ENCODE results near the gene MAP7D1.

MAP7D1 gene

DNA sequence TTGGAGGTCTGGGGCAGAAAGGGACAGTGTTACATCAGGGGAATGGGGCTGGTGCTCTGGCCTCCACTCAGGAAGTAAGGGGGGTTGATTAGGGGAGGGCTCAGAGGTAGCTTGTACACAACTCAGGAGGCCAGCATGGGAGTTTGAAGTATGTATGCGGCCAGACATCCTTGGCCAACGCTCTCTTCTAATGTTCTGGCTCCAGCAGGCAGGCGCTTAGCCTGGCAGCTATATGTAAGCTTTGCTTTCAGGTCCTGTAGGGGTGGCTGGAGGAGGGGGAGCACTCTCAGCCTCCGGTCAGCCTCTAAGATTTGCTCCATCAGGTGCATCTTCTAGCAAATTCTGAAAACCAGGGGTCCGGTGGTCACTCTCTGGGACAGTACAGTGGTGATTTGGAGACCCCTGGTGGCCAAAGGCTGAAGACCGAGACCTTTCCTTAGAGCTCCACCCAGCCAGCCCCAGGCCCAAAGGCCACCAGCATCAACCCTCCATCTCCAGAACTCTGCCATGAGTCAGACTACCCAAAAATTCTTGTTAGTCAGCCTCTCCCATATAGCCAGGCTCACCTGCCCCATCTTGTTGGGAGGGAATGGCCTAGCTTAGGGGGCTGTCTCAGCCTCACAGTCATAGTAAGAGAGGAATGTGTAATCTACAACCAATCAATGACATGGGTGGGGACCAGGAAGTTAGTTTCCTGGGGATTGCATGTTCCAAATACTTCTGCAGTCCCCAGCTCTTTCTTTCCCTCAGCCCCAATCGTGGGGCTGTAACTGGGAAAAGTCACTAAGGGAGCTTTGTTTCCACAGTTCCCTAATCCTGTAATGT, 21.2 kb upstream of the MAP7D1 start:
- TF ChIP-seq, protein P1, sequence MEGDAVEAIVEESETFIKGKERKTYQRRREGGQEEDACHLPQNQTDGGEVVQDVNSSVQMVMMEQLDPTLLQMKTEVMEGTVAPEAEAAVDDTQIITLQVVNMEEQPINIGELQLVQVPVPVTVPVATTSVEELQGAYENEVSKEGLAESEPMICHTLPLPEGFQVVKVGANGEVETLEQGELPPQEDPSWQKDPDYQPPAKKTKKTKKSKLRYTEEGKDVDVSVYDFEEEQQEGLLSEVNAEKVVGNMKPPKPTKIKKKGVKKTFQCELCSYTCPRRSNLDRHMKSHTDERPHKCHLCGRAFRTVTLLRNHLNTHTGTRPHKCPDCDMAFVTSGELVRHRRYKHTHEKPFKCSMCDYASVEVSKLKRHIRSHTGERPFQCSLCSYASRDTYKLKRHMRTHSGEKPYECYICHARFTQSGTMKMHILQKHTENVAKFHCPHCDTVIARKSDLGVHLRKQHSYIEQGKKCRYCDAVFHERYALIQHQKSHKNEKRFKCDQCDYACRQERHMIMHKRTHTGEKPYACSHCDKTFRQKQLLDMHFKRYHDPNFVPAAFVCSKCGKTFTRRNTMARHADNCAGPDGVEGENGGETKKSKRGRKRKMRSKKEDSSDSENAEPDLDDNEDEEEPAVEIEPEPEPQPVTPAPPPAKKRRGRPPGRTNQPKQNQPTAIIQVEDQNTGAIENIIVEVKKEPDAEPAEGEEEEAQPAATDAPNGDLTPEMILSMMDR (IDR thresholded peaks at IDR 0.05; ENCODE audit: borderline replicate concordance, insufficient read depth, low read depth, low read length) = peak; percentile 74
- H3K4me3 ChIP-seq (ENCODE audit: low read depth, low read length) = no peak overlapping the region

DNA sequence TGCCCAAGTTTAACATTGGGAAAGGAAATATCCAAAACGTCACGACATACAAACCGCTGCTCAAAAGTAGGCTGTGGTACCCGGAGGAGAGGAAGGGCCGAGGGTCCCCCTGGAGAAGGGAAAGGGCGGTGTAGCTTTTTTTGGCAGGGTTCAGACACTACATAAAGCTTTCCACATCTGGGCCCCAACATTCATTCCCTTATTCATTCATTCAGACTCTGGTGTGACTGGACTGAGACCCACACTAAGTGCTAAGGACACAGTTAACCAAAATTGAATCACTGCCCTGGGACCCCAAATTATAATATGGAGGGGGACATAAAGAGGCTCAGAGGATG, 20.7 kb upstream of the MAP7D1 start:
- TF ChIP-seq, protein P1 (IDR thresholded peaks at IDR 0.05; ENCODE audit: borderline replicate concordance, insufficient read depth, low read depth, low read length) = no peak
- H3K4me3 ChIP-seq (ENCODE audit: low read depth, low read length) = no peak overlapping the region

DNA sequence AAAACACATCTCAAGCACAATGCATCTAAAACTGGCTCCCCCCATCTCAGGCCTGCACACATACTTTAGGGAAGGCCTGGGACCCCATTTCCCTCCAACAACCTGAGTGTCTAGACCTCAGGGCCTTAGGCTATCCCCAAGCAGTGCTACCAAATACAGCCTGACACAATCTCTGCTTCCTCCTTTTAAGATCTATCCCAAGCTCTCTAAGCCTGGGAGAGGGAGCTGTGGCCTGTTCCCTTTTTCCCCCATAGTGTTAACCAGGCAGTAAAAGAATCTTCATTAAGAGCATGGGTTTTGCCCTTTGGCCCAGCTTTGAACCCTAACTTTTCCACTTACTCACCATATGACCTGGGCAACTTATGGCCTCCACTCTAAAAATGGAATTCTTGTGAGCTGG, 20.2 kb upstream of the MAP7D1 start:
- TF ChIP-seq, protein P1 (IDR thresholded peaks at IDR 0.05; ENCODE audit: borderline replicate concordance, insufficient read depth, low read depth, low read length) = no peak
- H3K4me3 ChIP-seq (ENCODE audit: low read depth, low read length) = no peak overlapping the region

DNA sequence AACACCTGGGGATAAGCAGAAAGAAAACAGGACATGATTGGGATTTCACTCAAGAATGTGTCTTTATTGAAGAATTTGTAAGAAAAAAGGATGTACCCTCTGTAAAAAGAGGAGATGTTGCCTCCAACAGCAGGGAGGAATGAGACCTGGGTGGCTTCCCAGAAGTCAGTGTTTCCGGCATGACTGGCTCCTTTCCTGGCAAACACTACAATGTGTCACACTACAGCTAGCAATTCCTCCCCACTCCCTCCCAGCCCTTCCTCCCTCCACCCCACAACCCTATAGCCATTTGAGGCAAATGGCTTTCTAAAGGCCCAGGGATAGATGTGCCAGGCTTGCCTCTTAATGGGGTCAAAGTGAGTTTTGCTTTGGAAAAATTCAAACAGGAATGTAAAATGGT, 19.4 kb upstream of the MAP7D1 start:
- TF ChIP-seq, protein P1 (IDR thresholded peaks at IDR 0.05; ENCODE audit: borderline replicate concordance, insufficient read depth, low read depth, low read length) = no peak
- H3K4me3 ChIP-seq (ENCODE audit: low read depth, low read length) = no peak overlapping the region

DNA sequence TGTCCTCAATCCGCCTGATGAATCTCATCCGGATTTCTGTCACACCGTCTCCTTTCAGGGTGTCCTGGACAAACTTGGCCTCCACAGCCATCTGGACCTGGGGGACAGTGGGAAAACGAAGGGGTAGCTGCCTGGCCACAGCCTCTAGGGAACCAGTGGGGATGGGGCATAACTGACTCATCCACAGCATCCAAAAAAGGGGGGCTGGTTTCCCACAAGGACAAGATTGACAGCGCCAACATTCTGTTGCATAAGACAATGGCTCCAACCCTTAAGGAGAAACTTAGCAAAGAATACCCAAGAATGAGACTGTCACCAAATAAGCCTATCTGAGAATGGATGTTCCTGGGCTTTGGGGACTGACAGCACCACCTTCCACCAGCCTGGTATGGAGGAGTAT, 18.7 kb upstream of the MAP7D1 start:
- H3K4me3 ChIP-seq (ENCODE audit: low read depth, low read length) = no peak overlapping the region
- TF ChIP-seq, protein P1 (IDR thresholded peaks at IDR 0.05; ENCODE audit: borderline replicate concordance, insufficient read depth, low read depth, low read length) = no peak

DNA sequence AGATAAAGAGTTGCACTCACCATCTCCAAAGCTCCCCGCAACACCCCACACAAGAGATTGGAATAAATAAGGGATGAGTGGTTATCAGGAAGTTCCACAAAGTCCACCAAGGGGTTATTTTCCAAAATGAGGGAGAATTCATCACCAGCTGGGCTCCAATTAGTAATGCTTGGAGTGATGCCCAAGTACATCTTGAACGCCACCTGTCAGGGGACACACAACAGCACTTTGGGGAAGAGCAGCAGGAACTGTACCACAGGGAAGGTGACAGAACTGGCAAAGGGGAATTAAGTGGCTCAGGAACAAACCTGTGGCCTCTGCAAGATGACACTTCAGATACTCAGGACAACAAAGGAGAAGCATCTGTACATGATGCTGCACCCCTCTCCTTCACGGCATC, 18.2 kb upstream of the MAP7D1 start:
- no peak overlapping the region for H3K4me3 ChIP-seq (ENCODE audit: low read depth, low read length)
- TF ChIP-seq, protein P1 (IDR thresholded peaks at IDR 0.05; ENCODE audit: borderline replicate concordance, insufficient read depth, low read depth, low read length) = no peak

DNA sequence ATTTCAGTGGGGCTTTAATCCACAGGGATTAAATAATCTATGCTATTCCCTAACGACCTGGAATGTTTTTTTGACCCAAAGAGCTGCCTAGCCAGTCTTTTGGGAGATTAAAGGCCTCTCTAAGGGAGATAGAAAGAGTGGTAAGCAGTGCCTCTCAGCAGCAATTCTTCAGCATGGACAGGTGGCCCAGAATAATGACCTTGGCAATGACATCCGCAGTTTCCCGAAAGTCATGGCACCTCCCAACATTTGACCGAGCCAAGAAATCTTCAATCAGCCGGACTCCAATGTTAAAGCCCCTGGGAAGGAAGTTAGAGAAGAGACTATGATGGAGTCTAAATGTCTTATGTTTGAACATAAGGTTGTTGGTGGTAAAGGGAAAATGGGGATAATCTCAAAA, 16.4 kb upstream of the MAP7D1 start:
- TF ChIP-seq, protein P1 (IDR thresholded peaks at IDR 0.05; ENCODE audit: borderline replicate concordance, insufficient read depth, low read depth, low read length) = no peak
- no peak overlapping the region for H3K4me3 ChIP-seq (ENCODE audit: low read depth, low read length)

Measured in GM12875 (cell line).